Neuron (in vitro differentiated cells): ENCODE data around the gene KIAA1755.

Experiments
- H2AFZ ChIP-seq: one replicate; pipeline ENCODE4 v1.6.1; 2013; ENCODE audit warnings: low read depth, mild to moderate bottlenecking, inconsistent platforms, low read length, moderate library complexity
- H3K27me3 ChIP-seq: one replicate; pipeline ENCODE4 v1.6.1; 2013; ENCODE audit warnings: low read length; ENCODE audit not compliant: insufficient read depth
- H3K36me3 ChIP-seq: one replicate; pipeline ENCODE4 v1.6.1; 2013; ENCODE audit warnings: low read length; ENCODE audit not compliant: insufficient read depth
- H3K4me1 ChIP-seq: one replicate; pipeline ENCODE4 v1.6.1; 2013; ENCODE audit warnings: low read length; ENCODE audit not compliant: insufficient read depth
- H3K4me3 ChIP-seq: 2 replicates; pipeline ENCODE4 v1.5.1; 2013; ENCODE audit warnings: mild to moderate bottlenecking, low read length, moderate library complexity
- H3K9me3 ChIP-seq: one replicate; pipeline ENCODE4 v1.6.1; 2013; ENCODE audit warnings: low read length

Gene KIAA1755

GRCh38 chr20:38203337-38203980 lies 57.1 kb downstream of the KIAA1755 start:
- no peaks in the 10 kb centered on the region for H3K9me3 ChIP-seq
- no peaks in the 10 kb centered on the region for H3K36me3 ChIP-seq
- no peaks in the 10 kb centered on the region for H3K27me3 ChIP-seq
- no peaks in the 10 kb centered on the region for H3K4me1 ChIP-seq
- no peak overlapping the region for H2AFZ ChIP-seq
- H3K4me3 ChIP-seq: no peak overlapping the region

GRCh38 chr20:38202982-38203293 lies 57.6 kb downstream of the KIAA1755 start:
- H3K4me3 ChIP-seq: no peak overlapping the region
- H3K27me3 ChIP-seq: no peaks in the 10 kb centered on the region
- H3K9me3 ChIP-seq: no peaks in the 10 kb centered on the region
- no peak overlapping the region for H2AFZ ChIP-seq
- no peaks in the 10 kb centered on the region for H3K36me3 ChIP-seq
- no peaks in the 10 kb centered on the region for H3K4me1 ChIP-seq

- Histone ChIP-seq H2AFZ (no peak overlapping the region), H3K4me3 (no peak overlapping the region), H3K4me1 (no peaks in the 10 kb centered on the region), H3K27me3 (no peaks in the 10 kb centered on the region), H3K9me3 (no peaks in the 10 kb centered on the region), H3K36me3 (no peaks in the 10 kb centered on the region)
Observed at GRCh38 chr20:38202153-38202981, 58.2 kb downstream of the KIAA1755 start.

GRCh38 chr20:38201356-38201755 lies 59.2 kb downstream of the KIAA1755 start:
- Histone ChIP-seq H3K4me3 (no peak overlapping the region), H2AFZ (no peak overlapping the region)

GRCh38 chr20:38200646-38201045 lies 59.9 kb downstream of the KIAA1755 start:
- no peak overlapping the region for H3K4me3 ChIP-seq
- no peaks in the 10 kb centered on the region for H3K36me3 ChIP-seq
- H3K9me3 ChIP-seq: no peaks in the 10 kb centered on the region
- H3K27me3 ChIP-seq: no peaks in the 10 kb centered on the region
- no peak overlapping the region for H2AFZ ChIP-seq
- no peaks in the 10 kb centered on the region for H3K4me1 ChIP-seq

More at GRCh38 chr20:38201356-38201755, 59.2 kb downstream of the KIAA1755 start:
- Histone ChIP-seq H3K36me3 (no peaks in the 10 kb centered on the region), H3K4me1 (no peaks in the 10 kb centered on the region), H3K27me3 (no peaks in the 10 kb centered on the region), H3K9me3 (no peaks in the 10 kb centered on the region)

GRCh38 chr20:38199501-38200390 lies 60.8 kb downstream of the KIAA1755 start:
- no peaks in the 10 kb centered on the region for H3K27me3 ChIP-seq
- H3K9me3 ChIP-seq: no peaks in the 10 kb centered on the region
- H3K4me1 ChIP-seq: no peaks in the 10 kb centered on the region

GRCh38 chr20:38198238-38198861 lies 62.2 kb downstream of the KIAA1755 start:
- no peaks in the 10 kb centered on the region for H3K4me1 ChIP-seq
- no peaks in the 10 kb centered on the region for H3K27me3 ChIP-seq
- H3K36me3 ChIP-seq: no peaks in the 10 kb centered on the region
- no peak overlapping the region for H2AFZ ChIP-seq
- no peaks in the 10 kb centered on the region for H3K9me3 ChIP-seq
- no peak overlapping the region for H3K4me3 ChIP-seq

More at GRCh38 chr20:38199501-38200390, 60.8 kb downstream of the KIAA1755 start:
- no peak overlapping the region for H2AFZ ChIP-seq
- no peaks in the 10 kb centered on the region for H3K36me3 ChIP-seq
- H3K4me3 ChIP-seq: no peak overlapping the region

GRCh38 chr20:38197619-38198018 lies 62.9 kb downstream of the KIAA1755 start:
- no peak overlapping the region for H3K4me3 ChIP-seq
- H3K27me3 ChIP-seq: no peaks in the 10 kb centered on the region
- no peak overlapping the region for H2AFZ ChIP-seq
- no peaks in the 10 kb centered on the region for H3K9me3 ChIP-seq
- H3K36me3 ChIP-seq: no peaks in the 10 kb centered on the region
- no peaks in the 10 kb centered on the region for H3K4me1 ChIP-seq

- no peaks in the 10 kb centered on the region for H3K4me1 ChIP-seq
- H2AFZ ChIP-seq: no peak overlapping the region
- no peaks in the 10 kb centered on the region for H3K36me3 ChIP-seq
- H3K27me3 ChIP-seq: no peaks in the 10 kb centered on the region
- H3K4me3 ChIP-seq: no peak overlapping the region
- H3K9me3 ChIP-seq: no peaks in the 10 kb centered on the region
Observed at GRCh38 chr20:38197217-38197616, 63.3 kb downstream of the KIAA1755 start.

- Histone ChIP-seq H3K27me3 (no peaks in the 10 kb centered on the region), H3K36me3 (no peaks in the 10 kb centered on the region), H3K4me1 (no peaks in the 10 kb centered on the region), H3K9me3 (no peaks in the 10 kb centered on the region), H3K4me3 (no peak overlapping the region), H2AFZ (no peak overlapping the region)
Observed at GRCh38 chr20:38196592-38196991, 63.9 kb downstream of the KIAA1755 start.

GRCh38 chr20:38196076-38196475 lies 64.5 kb downstream of the KIAA1755 start:
- Histone ChIP-seq H3K4me3 (no peak overlapping the region), H3K4me1 (no peaks in the 10 kb centered on the region), H3K36me3 (no peaks in the 10 kb centered on the region), H3K9me3 (no peaks in the 10 kb centered on the region), H2AFZ (no peak overlapping the region), H3K27me3 (no peaks in the 10 kb centered on the region)

GRCh38 chr20:38195521-38195920 lies 65.0 kb downstream of the KIAA1755 start:
- Histone ChIP-seq H3K4me3 (no peak overlapping the region), H3K36me3 (no peaks in the 10 kb centered on the region), H3K9me3 (no peaks in the 10 kb centered on the region), H3K27me3 (no peaks in the 10 kb centered on the region), H3K4me1 (no peaks in the 10 kb centered on the region), H2AFZ (no peak overlapping the region)
